Suppressor macrophage treated with lipopolysaccharide for 4 hours (primary cell): ENCODE results near the gene LDLRAD2.
"Not testable (repeated sequence)": the region's sequence is repeated elsewhere in the genome, so short reads cannot be mapped to it uniquely, and the experiment has no call there.

Source experiments
- DNase-seq: peaks from one replicate; pipeline ENCODE4 v3.0.0-alpha.2; 2020

LDLRAD2 gene, protein sequence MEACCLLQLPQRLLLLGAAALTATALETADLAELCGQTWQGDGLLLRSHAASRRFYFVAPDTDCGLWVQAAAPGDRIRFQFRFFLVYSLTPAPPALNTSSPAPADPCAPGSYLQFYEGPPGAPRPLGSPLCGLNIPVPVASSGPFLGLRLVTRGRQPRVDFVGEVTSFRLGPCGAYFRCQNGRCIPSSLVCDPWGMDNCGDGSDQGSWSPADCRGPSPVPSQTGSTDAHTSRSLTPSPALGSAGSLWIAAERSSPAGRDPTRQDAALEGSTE

DNA sequence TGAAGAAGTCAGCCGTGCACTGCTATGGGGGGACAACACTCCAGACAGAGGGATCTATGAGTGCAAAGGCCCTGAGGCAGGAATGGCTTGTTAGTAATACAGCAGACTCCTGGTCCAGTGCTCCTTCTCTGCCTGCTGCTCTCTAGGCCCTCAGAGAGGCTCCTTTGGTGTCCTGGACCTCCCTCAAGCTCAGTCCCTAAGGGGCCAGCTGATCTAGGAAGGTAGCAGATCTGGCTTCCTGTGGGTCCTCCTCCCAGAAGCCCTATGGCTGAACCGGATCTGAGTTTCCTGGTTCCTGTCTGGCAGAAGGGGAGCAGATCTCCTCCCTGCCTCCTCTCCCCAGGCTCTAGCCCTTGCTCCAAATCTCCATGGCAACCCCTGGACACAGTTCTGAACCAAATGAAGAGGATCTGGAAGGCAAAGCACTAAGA is at the start of gene LDLRAD2:
Gene LDLRAD2, plus strand, starts transcription at position 391 of the 431 bp plus-strand sequence. CDS start 187 bp downstream, outside the sequence.
- no peak for DNase-seq

DNA sequence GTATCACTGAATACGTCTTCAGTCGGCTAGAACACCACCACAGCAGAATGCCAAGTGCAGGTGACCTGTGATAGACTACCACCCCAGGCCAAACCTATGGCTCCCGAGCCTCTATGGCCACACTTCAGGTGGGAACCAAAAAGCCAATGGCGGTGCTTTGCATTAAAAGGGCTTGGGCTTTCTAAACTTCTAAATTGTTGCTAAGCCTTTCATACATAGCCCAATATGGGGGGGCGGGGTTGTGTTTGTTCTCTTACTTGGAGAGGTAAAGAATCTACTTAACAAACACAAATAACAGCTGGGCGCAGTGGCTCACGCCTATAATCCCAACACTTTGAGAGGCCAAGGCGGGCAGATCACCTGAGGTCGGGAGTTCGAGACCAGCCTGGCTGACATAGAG is 48.8 kb upstream of the LDLRAD2 start:
- no peak for DNase-seq

DNA sequence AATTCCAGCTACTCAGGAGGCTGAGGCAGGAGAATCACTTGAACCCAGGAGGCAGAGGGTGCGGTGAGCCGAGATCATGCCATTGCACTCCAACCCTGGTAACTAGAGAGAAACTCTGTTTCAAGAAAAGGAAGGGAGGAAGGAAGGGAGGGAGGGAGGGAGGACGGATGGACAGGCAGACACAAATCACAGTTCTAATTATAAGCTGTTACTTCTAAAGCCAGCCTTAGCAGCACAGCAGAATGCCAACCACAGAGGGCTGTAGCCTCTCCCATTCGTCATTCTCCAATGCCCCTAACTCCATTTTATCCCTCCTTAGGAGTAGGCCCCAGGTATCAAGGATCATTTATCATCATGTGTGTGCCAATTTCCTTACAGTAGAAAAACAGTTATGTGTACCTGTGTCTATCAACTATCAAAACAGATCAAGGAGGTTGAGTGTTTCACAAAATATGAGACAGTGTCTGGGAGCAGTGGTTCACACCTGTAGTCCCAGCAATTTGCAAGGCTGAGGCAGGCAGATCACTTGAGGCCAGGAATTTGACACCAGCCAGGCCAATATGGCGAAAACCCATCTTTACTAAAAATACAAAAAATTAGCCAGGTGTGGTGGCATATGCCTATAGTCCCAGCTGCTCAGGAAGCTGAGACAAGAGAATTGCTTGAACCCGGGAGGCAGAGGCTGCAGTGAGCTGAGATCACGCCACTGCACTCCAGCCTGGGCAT is 48.2 kb upstream of the LDLRAD2 start:
- DNase-seq, result no peak

DNA sequence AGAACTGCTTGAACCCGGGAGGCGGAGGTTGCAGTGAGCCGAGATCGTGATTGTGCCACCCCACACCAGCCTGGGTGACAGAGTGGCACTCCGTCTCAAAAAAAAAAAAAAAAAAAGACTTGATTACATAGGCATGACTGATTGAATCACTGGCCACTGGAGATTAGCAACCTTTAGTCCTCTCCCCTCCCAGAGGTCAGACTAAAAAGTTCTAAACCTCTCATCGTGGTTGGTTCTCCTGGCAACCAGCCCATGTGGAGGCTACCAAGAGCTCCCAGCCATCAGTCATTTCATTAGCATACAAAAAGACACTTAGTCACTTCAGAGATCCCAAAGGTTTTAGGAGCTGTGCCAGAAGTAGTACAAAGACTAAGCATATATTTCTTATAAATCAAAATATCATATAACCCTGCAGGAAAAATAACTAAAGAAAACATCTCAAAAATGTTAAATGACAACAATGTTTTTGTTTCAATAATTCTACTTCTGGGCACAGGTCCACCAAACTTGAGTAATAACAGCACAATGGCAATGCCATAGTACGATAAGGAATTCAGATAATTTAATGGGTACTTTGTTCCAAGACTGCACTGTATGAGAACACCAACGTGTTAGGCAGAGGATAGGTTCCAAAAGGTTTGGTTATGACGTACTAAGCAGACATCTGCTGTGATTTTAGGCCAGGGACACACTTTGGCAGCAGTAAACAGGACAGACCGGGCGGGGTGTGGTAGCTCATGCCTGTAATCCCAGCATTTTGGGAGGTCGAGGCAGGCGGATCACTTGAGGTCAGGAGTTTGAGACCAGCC is 47.2 kb upstream of the LDLRAD2 start:
- DNase-seq, result peak; percentile 81

DNA sequence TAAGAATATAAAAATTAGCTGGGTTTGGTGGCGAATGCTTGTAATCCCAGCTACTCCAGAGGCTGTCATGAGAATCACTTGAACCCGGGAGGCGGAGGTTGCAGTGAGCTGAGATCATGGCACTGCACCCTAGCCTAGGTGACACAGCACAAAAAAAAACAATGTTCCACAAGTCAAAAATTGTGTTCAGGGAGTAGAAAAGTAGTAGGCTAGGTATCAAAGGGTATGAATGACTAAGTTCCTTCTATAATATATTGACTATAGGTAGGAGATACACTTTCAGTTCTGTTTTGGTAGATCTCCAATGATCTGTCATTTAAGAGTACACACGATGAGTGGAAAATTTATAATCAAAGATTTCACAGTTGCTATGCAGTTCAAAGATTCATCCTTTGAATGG is 45.9 kb upstream of the LDLRAD2 start:
- no peak for DNase-seq

DNA sequence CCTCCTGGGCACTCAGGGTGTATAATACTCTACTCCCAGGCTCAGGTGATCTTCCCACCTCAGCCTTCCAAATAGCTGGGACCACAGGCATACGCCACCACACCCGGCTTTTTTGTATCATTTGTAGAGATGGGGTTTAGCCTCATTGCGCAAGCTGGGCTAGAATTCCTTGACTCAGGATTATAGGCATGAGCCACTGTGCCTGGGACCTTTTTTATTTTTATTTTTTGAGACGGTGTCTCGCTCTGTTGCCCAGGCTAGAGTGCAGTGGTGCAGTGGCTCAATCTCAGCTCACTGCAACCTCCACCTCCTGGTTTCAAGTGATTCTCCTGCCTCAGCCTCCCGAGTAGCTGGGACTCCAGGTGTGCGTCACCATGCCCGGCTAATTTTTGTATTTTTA is 45.0 kb upstream of the LDLRAD2 start:
- DNase-seq, result not testable (repeated sequence)

DNA sequence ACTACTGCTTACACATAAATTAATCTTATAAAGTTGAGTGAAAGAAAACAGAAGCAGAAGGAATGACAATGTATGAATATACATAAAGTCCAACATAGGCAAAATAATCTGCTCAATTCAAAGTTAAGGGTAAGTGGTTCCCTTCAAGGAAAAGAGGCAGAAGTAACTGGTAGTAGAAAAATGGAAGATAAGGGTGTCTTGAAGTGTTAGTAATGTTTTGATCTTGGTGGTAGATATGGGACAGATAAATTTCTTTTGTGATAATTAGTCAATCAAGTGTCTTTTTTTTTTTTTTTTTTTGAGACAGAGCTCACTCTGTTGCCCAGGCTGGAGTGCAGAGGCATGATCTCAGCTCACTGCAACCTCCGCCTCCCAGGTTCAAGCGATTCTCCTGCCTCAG is 41.9 kb upstream of the LDLRAD2 start:
- DNase-seq, result no peak

DNA sequence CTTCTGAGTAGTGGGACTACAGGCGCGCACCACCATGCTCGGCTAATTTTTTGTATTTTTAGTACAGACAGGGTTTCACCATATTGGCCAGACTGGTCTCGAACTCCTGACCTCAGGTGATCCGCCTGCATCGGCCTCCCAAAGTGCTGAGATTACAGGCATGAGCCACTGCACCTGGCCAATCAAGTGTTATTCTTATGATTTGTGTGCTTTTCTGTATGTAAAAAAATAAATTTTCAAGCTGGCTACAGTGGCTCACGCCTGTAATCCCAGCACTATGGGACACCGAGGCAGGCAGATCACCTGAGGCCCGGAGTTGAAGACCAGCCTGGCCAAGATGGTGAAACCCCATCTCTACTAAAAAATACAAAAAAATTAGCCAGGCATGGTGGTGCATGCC is 41.5 kb upstream of the LDLRAD2 start:
- DNase-seq, result not testable (repeated sequence)

DNA sequence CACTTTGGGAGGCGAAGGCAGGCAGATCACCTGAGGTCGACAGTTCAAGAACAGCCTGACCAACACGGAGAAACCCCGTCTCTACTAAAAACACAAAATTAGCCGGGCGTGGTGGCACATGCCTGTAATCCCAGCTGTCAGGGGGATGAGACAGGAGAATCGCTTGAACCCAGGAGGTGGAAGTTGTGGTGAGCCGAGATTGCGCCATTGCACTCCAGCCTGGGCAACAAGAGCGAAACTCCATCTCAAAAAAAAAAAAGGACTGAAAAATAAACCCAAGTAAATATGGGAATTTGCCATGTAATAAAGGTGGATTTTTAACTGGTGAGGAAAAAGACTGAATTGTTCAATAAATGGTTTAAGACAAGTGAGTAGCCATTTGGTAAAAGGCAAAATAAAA is 40.4 kb upstream of the LDLRAD2 start:
- not testable (repeated sequence) for DNase-seq

DNA sequence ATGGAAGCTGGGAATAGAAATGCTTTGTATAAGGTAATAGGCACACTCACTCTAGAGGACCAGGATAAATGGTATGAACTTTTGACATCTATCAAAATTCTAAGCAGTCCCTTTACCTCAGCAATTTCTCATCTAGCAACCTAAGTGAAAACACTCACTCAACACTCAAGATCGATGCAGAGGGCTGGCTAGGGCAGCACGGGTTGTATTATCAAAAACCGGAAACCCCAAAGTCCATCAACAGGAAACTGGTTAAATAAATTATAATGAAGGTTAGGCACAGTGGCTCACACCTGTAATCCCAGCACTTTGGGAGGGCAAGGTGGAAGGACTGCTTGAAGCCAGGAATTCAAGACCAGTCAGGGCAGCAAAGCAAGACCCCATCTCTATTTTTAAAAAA is 38.5 kb upstream of the LDLRAD2 start:
- no peak for DNase-seq

DNA sequence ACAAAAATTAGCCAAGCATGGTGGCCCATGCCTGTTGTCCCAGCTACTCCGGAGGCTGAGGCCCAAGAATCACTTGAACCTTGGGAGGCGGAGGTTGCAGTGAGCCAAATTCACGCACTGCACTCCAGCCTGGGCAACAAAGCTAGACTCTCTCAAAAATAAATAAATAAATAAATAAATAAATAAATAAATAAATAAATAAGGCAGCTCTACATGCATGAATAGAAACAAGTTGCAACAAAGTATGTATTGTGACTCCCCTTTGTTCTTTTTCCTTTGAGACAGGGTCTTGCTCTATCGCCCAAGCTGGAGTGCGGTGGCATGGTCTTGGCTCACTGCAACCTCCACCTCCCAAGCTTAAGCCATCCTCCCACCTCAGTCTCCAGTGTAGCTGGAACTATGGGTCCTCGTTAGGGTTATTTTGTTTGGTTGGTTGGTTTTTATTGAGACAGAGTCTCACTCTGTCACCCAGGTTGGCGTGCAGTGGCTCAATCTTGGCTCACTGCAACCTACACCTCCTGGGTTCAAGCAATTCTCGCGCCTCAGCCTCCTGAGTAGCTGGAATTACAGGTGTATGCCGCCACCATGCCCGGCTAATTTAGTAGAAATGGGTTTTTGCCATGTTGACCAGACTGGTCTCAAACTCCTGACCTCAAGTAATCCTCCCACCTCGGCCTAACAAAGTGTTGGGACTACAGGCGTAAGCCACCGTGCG is 37.1 kb upstream of the LDLRAD2 start:
- DNase-seq, result no peak

DNA sequence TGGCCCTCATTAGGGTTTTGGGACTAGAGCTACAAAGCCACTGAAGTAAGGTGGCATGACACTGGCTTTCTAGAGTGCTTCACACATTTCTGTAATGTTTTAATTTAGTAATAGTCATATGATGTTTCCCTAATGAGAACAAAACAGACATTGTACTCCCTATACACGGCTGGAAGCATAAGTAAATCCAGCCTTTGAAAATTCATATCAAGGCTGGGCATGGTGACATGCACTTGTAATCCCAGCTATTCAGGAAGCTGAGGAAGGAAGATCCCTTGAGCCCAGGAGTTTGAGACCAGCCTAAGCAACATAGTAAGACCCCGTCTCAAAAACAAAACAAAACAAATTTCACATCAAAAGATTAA is 36.5 kb upstream of the LDLRAD2 start:
- no peak for DNase-seq

DNA sequence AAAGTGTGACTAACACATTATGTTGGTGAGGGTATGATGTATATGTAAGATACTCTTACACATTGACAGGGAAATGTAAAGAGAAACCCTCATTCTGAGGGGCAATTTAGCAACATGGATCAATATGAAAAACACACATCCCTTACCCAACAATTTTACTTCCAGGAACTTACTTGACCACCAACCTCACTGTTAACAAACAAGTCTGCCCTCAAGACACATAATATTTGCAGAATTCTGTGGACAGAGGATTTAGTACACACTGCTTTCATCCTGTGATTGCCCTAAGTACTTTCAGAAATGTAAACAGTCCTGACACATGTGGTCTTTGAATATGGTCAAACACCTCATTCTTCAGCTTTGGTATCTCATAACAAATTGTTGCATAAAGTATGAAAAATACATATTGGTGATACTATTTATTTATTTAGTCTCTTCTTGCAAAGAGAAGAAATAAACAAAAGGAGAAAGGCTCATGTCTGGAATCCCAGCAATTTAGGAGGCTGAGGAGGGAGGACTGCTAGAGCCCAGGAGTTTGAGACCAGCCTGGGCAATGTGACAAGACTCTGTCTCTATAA is 36.0 kb upstream of the LDLRAD2 start:
- DNase-seq, result no peak

DNA sequence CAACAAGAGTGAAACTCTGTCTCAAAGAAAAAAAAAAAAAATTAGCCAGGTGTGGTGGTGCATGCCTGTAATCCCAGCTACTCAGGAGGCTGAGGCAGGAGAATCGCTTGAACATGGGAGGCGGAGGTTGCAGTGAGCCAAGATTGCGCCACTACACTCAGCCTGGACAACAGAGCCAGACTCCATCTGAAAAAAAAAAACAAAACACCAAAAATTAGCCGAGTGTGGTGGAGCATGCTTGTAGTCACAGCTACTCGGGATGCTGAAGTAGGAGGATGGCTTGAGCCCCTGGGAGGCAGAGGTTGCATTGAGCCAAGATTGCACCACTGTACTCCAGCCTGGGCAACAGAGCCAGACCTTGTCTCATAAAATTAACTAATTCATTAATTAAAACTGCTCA is 35.1 kb upstream of the LDLRAD2 start:
- DNase-seq, result not testable (repeated sequence)

DNA sequence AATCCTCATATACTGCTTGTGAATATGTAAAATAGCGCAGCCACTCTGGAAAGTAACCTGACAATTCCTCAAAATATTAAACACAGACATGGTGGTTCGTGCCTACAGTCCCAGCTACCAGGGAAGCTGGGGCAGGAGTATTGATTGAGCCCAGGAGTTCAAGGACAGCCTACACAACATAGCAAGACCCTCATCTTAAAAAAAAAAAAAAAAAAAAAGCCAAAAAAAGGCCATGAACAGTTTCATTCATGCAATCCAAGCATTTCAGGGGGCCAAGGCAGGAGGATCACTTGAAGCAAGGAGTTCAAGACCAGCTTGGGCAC is 33.7 kb upstream of the LDLRAD2 start:
- no peak for DNase-seq

DNA sequence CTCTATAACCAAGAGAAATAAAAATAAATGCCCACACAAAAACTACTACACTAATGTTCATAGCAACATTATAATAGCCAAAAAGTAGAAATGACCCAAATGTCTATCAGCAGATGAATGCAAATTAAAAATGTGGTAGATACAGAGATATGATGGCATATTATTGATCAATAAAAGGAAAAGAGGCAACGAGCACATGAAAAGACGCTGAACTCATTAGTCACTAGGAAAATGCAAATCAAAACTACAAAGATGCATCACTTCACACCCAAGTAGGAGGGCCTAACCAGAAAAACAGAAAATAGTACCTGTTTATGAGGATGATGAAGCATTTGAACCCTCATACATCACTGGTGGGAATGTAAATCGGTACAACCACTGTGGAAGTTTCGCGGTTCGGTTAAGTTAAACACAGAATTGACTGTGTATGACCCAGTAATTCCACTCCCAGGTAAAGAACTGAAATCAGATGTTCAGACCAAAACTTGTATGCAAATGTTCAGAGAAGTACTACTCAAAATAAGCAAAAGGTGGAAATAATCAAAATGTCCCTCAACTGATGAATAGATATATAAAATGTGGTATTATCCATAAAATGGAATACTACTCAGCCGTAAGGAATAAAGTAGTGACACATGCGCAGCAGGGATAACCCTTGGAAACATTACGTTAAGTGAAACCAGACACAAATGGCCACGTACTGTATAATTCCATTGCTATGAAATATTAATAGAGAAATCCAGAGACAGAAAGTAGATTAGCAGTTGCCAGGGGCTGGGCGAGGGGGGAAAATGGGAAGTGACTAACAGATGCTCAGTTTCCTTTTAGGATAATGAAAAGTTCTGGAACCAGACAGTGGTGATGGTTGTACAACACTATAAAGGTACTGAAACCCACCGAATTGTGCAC is 32.2 kb upstream of the LDLRAD2 start:
- peak; percentile 58 for DNase-seq

DNA sequence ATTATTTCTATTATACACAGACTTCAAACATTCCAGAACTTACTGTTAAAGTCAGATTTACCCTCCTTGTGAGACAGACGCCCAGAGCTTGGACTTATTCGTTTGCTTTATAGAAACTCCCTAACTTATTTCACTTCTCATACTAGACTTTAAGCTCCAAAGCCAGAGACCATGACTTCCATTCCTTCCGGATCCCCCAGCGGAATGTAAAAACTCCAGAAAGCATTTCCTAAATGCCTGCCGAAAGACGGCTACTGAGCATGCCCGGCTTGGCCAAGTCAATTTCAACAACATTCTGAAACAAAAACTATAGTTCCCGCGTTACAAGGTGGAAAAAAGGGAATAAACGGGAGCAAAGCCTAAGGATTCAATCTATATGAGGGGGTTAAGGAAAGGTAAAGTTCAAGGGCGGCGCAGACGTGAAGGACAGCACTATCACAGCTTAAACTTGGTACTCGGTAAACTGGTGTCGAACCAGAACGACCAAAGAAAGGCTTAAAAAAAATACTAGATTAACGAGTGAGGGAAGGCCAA is 30.2 kb upstream of the LDLRAD2 start:
- peak; percentile 68 for DNase-seq

DNA sequence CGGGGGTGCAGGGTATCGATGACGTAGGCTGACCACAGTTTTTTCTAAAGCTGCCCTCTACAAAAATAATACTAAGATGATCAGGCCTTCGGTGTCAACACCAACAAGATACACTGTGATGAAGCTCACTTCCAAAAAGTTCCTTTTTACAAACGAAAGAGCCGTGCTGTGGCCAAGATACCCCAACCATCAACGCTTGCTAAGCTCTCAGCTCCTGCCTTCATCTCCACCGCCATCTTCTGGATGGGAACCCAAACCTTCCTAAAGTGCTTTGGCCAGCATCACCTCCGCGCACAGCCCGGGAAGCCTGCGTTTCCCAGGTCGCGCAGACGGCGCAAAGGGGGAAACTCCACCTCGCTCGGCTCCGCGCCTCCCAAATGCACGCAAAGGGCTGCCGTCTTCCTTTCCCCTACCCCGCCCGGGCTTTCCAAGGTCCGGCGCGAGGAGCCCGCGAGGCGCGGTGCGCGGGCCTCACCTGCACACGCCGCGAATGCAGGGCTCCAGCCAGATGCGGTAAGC is 29.7 kb upstream of the LDLRAD2 start:
- DNase-seq, result peak; percentile 52

DNA sequence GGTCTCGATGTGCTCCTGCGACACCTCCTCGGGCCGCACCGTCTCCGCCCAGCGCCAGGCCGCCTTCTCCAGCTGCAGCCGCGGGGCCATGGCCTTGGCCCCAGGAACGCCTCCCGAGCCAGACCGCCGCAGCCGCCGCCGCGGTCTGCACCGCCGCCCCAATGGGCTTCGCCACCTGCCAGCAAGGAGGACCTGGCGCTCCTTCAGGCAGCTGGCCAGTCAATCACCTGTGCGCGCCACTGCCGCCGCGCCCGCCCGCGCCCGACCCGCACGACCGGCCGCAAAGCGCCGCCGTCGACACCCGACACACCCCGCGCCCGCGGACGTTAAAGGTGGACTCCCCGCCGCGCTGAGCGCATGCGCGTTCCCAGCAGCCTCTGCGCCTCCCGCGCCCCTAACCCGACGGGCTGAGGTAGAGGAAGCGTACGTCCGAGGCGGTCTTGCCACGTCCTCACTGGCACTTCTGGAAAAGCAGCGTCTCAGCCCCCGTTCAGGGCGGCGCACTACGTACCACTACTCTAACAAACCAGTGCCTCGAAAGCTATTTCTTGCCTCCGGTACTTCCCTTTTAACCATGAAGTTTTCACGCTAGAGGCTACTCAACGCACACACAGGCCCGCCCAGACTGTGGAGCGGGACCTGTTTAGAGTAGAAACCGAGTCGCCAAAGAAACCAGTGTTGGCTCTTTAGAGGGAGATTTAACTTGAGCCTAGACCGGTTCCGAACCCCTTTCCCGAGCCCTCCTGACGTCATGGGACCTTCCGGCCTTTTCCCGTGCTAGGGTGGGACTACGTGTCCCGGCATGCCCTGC is 29.0 kb upstream of the LDLRAD2 start, which contains the start of gene USP48:
Gene USP48, minus strand, starts transcription at position 282 of the 811 bp plus-strand sequence. Its CDS starts 192 bp downstream, at position 90.
- peak; percentile 99 for DNase-seq
